HCT116 (cell line): ENCODE data around the gene KRTAP13-4. TPM values are rescaled to one million over a fixed set of nuclear protein-coding genes. Genes with fewer than 3 reads are reported as not detected.
A peak's percentile ranks its signal among the peaks of the same experiment; 100 is the strongest.

Experiments used
- ATAC-seq: fragments of 200-7000 bp; cut with Tn5 transposase; 2 replicates; pipeline ENCODE4 v1.9.1; 2020; ENCODE audit warnings: mild to moderate bottlenecking, moderate library complexity
- BruUV-seq: library from RNA; stranded (reverse); fragments of 400-500 nt; replicated peaks from 2 replicates; lab custom pipeline; 2021; lab: Mats Ljungman, UMichigan
- CTCF ChIA-PET: fragments of 300-600 bp; sonication (Branson Sonifier 250); formaldehyde crosslinking; loops from one replicate; lab custom pipeline; 2021; ENCODE audit warnings: antibody characterized with exemption; lab: Charles Lee
- POLR2A ChIA-PET: fragments of 300-600, 350-600 bp; sonication (Branson Sonifier 250); formaldehyde crosslinking; loops from one replicate; lab custom pipeline; 2021; ENCODE audit warnings: antibody characterized with exemption; lab: Charles Lee
- RAD21 ChIA-PET, 2 experiments: fragments of 300-600 bp; sonication (Branson Sonifier 250); formaldehyde crosslinking; loops; one replicate each; lab custom pipeline; 2023; ENCODE audit warnings: low total read pairs in 2 of 2; ENCODE audit not compliant: uncharacterized antibody in 2 of 2, unreplicated experiment in 2 of 2, low non-redundant PET in 1 of 2; lab: Charles Lee
- DNase-seq: peaks from one replicate; pipeline ENCODE4 v3.0.0-alpha.2; 2010; ENCODE audit warnings: low read depth, low spot score
- H2AFZ ChIP-seq: fragments of 200-600 bp; shearing (Covaris generic), sonication (generic); 2 replicates; pipeline ENCODE4 v1.6.1; 2017; ENCODE audit warnings: low read depth, mixed run types, mixed read lengths, antibody characterized with exemption, low read length; ENCODE audit not compliant: poor library complexity, severe bottlenecking
- H3K27ac ChIP-seq: 2 replicates; pipeline ENCODE4 v1.5.1; 2012; ENCODE audit warnings: low read depth, low read length
- H3K27me3 ChIP-seq: fragments of 200-600 bp; sonication (generic); 2 replicates; pipeline ENCODE4 v1.6.1; 2016; ENCODE audit warnings: mixed run types, low read length, mixed read lengths; ENCODE audit not compliant: insufficient read depth
- H3K36me3 ChIP-seq, 2 experiments: fragments of 200-500 bp in 1 of 2; fragments of 200-600 bp in 1 of 2; sonication (Bioruptor generic) in 1 of 2; sonication (generic) in 1 of 2; 2 replicates each; pipeline versions ENCODE4 v1.5.1 to v1.6.1; 2014 to 2016; ENCODE audit warnings: low read length in 2 of 2, inconsistent platforms in 1 of 2, mixed read lengths in 1 of 2, mixed run types in 1 of 2; ENCODE audit not compliant: insufficient read depth in 2 of 2, control insufficient read depth in 1 of 2
- H3K4me1 ChIP-seq, 2 experiments: fragments of 200-600 bp in 1 of 2; sonication (generic) in 1 of 2; 2 replicates each; pipeline versions ENCODE4 v1.5.1 to v1.6.1; 2012 to 2017; ENCODE audit warnings: low read length in 2 of 2, inconsistent platforms in 1 of 2, mild to moderate bottlenecking in 1 of 2, mixed read lengths in 1 of 2, mixed run types in 1 of 2, moderate library complexity in 1 of 2; ENCODE audit not compliant: insufficient read depth in 2 of 2, control insufficient read depth in 1 of 2
- H3K4me2 ChIP-seq: fragments of 200-600 bp; sonication (generic); 2 replicates; pipeline ENCODE4 v1.6.1; 2017; ENCODE audit warnings: mixed run types, low read length, mixed read lengths
- H3K4me3 ChIP-seq, 2 experiments: fragments of 200-600 bp in 1 of 2; sonication (generic) in 1 of 2; replicated peaks in 1 of 2; 2 replicates each; pipeline ENCODE4 v1.5.1; 2011 to 2016; ENCODE audit warnings: low read length in 2 of 2, control low read depth in 1 of 2, low read depth in 1 of 2, mild to moderate bottlenecking in 1 of 2, mixed read lengths in 1 of 2, mixed run types in 1 of 2
- H3K79me2 ChIP-seq: fragments of 200-600 bp; sonication (generic); 2 replicates; pipeline ENCODE4 v1.6.1; 2017; ENCODE audit warnings: mild to moderate bottlenecking, mixed run types, low read length, moderate library complexity, mixed read lengths; ENCODE audit not compliant: insufficient read depth
- H3K9ac ChIP-seq: fragments of 200-600 bp; sonication (generic); 2 replicates; pipeline ENCODE4 v1.6.1; 2016; ENCODE audit warnings: low read length, mixed read lengths
- H3K9me2 ChIP-seq: fragments of 200-600 bp; sonication (generic), shearing (Covaris generic); 2 replicates; pipeline ENCODE4 v1.6.1; 2017; ENCODE audit warnings: mixed run types, mild to moderate bottlenecking, moderate library complexity; ENCODE audit not compliant: insufficient read depth
- H3K9me3 ChIP-seq, 2 experiments: fragments of 200-500 bp in 1 of 2; fragments of 200-600 bp in 1 of 2; sonication (Bioruptor generic) in 1 of 2; sonication (generic) in 1 of 2; 2 replicates each; pipeline ENCODE4 v1.6.1; 2014 to 2017; ENCODE audit warnings: low read length in 2 of 2, mixed read lengths in 2 of 2, inconsistent platforms in 1 of 2, low read depth in 1 of 2, mild to moderate bottlenecking in 1 of 2, mixed run types in 1 of 2, moderate library complexity in 1 of 2; ENCODE audit not compliant: control insufficient read depth in 1 of 2, insufficient read depth in 1 of 2
- H4K20me1 ChIP-seq: fragments of 200-600 bp; sonication (generic), shearing (Covaris generic); 2 replicates; pipeline ENCODE4 v1.6.1; 2017; ENCODE audit warnings: mixed run types, mild to moderate bottlenecking, moderate library complexity; ENCODE audit not compliant: insufficient read depth
- ATF3 ChIP-seq: IDR thresholded peaks from 2 replicates; pipeline ENCODE4 v1.6.1; 2012
- CEBPB ChIP-seq: IDR thresholded peaks from 2 replicates; pipeline ENCODE4 v1.6.1; 2012; ENCODE audit warnings: low read depth
- ELF1 ChIP-seq: IDR thresholded peaks from 2 replicates; pipeline ENCODE4 v1.6.1; 2012; ENCODE audit warnings: low read depth, borderline replicate concordance
- EZH2 ChIP-seq: fragments of 200-600 bp; sonication (generic); IDR thresholded peaks from 2 replicates; pipeline ENCODE4 v1.6.1; 2017; ENCODE audit warnings: antibody characterized with exemption, mixed run types
- FOSL1 ChIP-seq: IDR thresholded peaks from 2 replicates; pipeline ENCODE4 v1.6.1; 2012; ENCODE audit warnings: low read depth
- POLR2A ChIP-seq: IDR thresholded peaks from 2 replicates; pipeline ENCODE4 v1.7.0; 2011; ENCODE audit warnings: borderline replicate concordance; ENCODE audit not compliant: insufficient read depth, insufficient read length; ENCODE audit errors: extremely low read depth
- TCF7L2 ChIP-seq: IDR thresholded peaks from 2 replicates; pipeline ENCODE4 v1.7.0; 2011; ENCODE audit warnings: borderline replicate concordance, inconsistent platforms; ENCODE audit not compliant: insufficient read depth, insufficient read length; ENCODE audit errors: extremely low read depth
- YY1 ChIP-seq: IDR thresholded peaks from 2 replicates; pipeline ENCODE4 v1.6.1; 2011; ENCODE audit warnings: low read length, low read depth, moderate library complexity, mild to moderate bottlenecking; ENCODE audit not compliant: insufficient replicate concordance; ENCODE audit errors: extremely low read depth
- ZFX ChIP-seq: fragments of 450-650 bp; IDR thresholded peaks from 2 replicates; pipeline ENCODE4 v1.6.1; 2017
- intact Hi-C: fragments of 100-400 bp; cut with micrococcal nuclease; formaldehyde crosslinking; loops from 2 replicates; pipeline ENCODE4 v1.10.0; 2022
- total RNA-seq: library from RNA; stranded (reverse); gene quantifications from one replicate; pipeline ENCODE4 v1.2.1, GENCODE V29; 2021; ENCODE audit not compliant: unreplicated experiment

Gene KRTAP13-4
- total RNA-seq, 1 experiment from 2014 or later: not detected

DNA sequence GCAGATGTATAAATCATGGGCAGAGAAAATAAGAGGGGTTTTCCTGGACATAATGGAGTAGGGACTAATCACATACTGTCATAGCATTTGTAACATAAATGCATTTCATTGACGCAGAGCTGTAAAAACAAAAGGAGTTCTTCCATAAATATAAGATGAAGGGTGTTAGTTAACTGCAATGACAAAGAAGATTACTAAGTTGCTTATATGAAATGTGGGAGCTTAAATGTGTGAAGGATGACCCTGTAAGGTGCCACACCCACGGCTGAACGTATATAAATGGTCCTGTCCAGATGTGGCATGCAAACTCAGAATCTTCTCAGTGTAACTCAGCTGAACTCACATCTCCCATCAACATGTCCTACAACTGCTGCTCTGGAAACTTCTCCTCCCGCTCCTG, 34.3 kb upstream of the KRTAP13-4 start, which contains the start of gene KRTAP13-1:
Gene KRTAP13-1 (plus strand): TSS at position 301 of the 400 bp plus-strand sequence. CDS start 56 bp downstream, at position 357.
- no peaks in the 10 kb centered on the region for H3K27me3 ChIP-seq
- ATAC-seq (no peak), DNase-seq (no peak)
- POLR2A ChIA-PET: no interaction called here
- RAD21 ChIA-PET: no interaction called here
- H3K4me1 ChIP-seq: no peaks in the 10 kb centered on the region
- intact Hi-C loops: no loop called here
- BruUV-seq: no TSS peak
- TF ChIP-seq YY1: no peak
- no peak for TF ChIP-seq ELF1
- no peak for TF ChIP-seq ZFX
- TF ChIP-seq POLR2A: no peak
- TF ChIP-seq EZH2: no peak
- TF ChIP-seq ATF3: no peak
- no peaks in the 10 kb centered on the region for H4K20me1 ChIP-seq
- no peaks in the 10 kb centered on the region for H3K79me2 ChIP-seq
- H3K4me3 ChIP-seq: no peak within 1 kb of the TSS
- peaks cover 3 to 26% of the 10 kb centered on the region in 2 experiments; a peak in 2 of 4 replicates for H3K9me3 ChIP-seq
- H3K9me2 ChIP-seq: no peaks in the 10 kb centered on the region
- no peak within 1 kb of the TSS for H3K27ac ChIP-seq
- no peak within 1 kb of the TSS for H2AFZ ChIP-seq
- H3K4me2 ChIP-seq: no peak within 1 kb of the TSS
- CTCF ChIA-PET: no interaction called here
- H3K9ac ChIP-seq: no peak within 1 kb of the TSS
- H3K36me3 ChIP-seq: no peaks in the 10 kb centered on the region

GRCh38 chr21:30408782-30409494, 21.1 kb upstream of the KRTAP13-4 start:
- TF ChIP-seq FOSL1 (no peak), TCF7L2 (peak; percentile 21), CEBPB (no peak)
- Histone ChIP-seq H3K4me3 (no peak overlapping the region), H3K36me3 (no peaks in the 10 kb centered on the region), H3K9me2 (no peaks in the 10 kb centered on the region), H3K79me2 (no peaks in the 10 kb centered on the region), H3K9ac (no peak overlapping the region), H3K4me2 (no peak overlapping the region), H2AFZ (no peak overlapping the region), H3K4me1 (no peaks in the 10 kb centered on the region), H3K27me3 (no peaks in the 10 kb centered on the region), H3K9me3 (peaks cover 12 to 19% of the 10 kb centered on the region in 2 experiments; a peak in 3 of 4 replicates), H4K20me1 (no peaks in the 10 kb centered on the region), H3K27ac (no peak overlapping the region)
- intact Hi-C loops: no loop called here
- CTCF ChIA-PET: no interaction called here
- ATAC-seq (no peak), DNase-seq (peak; percentile 2)
- no TSS peak for BruUV-seq
- POLR2A ChIA-PET: no interaction called here
- RAD21 ChIA-PET: no interaction called here
